WTC11 (cell line): ENCODE measurements around the gene ZGLP1. TPM values are rescaled to one million over a fixed set of nuclear protein-coding genes. Genes with fewer than 3 reads are reported as not detected.
A peak's percentile ranks its signal among the peaks of the same experiment; 100 is the strongest.

Source experiments
- ATAC-seq: fragments of 200-7000 bp; cut with Tn5 transposase; 2 replicates; pipeline ENCODE4 v1.10.0; 2021; ENCODE audit warnings: mild to moderate bottlenecking, moderate library complexity
- CTCF ChIA-PET: fragments of 300-600 bp; sonication (Branson Sonifier 250); formaldehyde crosslinking; loops from one replicate; lab custom pipeline; 2021; ENCODE audit warnings: antibody characterized with exemption; lab: Charles Lee
- POLR2A ChIA-PET: fragments of 350-600 bp; sonication (Branson Sonifier 250); formaldehyde crosslinking; loops from one replicate; lab custom pipeline; 2021; ENCODE audit warnings: antibody characterized with exemption; lab: Charles Lee
- DNase-seq: peaks from one replicate; pipeline ENCODE4 v3.0.0; 2021; ENCODE audit warnings: low spot score
- H3K27ac Mint-ChIP-seq: 2 replicates; pipeline ENCODE4 v1.8.0; 2021; ENCODE audit warnings: mixed read lengths
- H3K27me3 Mint-ChIP-seq: 2 replicates; pipeline ENCODE4 v1.8.0; 2021; ENCODE audit warnings: low read depth, mild to moderate bottlenecking, moderate library complexity, mixed read lengths
- H3K36me3 Mint-ChIP-seq: 2 replicates; pipeline ENCODE4 v1.8.0; 2021; ENCODE audit warnings: mixed read lengths
- H3K4me1 Mint-ChIP-seq: 2 replicates; pipeline ENCODE4 v1.8.0; 2022; ENCODE audit warnings: mixed read lengths
- H3K4me3 Mint-ChIP-seq: 2 replicates; pipeline ENCODE4 v1.8.0; 2021; ENCODE audit warnings: mild to moderate bottlenecking, moderate library complexity, mixed read lengths
- H3K9me3 Mint-ChIP-seq: 2 replicates; pipeline ENCODE4 v1.8.0; 2021; ENCODE audit warnings: mixed read lengths
- ARID4B ChIP-seq: sonication (generic); formaldehyde crosslinking; IDR thresholded peaks from 2 replicates; pipeline ENCODE4 v1.8.0; 2023; ENCODE audit warnings: missing genetic modification reagents, mild to moderate bottlenecking, borderline replicate concordance
- ATF1 ChIP-seq: sonication (generic); formaldehyde crosslinking; IDR thresholded peaks from 2 replicates; pipeline ENCODE4 v1.8.1; 2023; ENCODE audit warnings: mild to moderate bottlenecking, moderate library complexity, missing genetic modification reagents
- E2F1 ChIP-seq: sonication (generic); formaldehyde crosslinking; IDR thresholded peaks from 2 replicates; pipeline ENCODE4 v1.8.0; 2022; ENCODE audit warnings: mild to moderate bottlenecking, missing genetic modification reagents
- ELF4 ChIP-seq: sonication (generic); formaldehyde crosslinking; IDR thresholded peaks from 2 replicates; pipeline ENCODE4 v1.8.1; 2022; ENCODE audit warnings: low read depth, mild to moderate bottlenecking, moderate library complexity, missing genetic modification reagents
- EMX1 ChIP-seq: fragments of 250-450 bp; sonication (Bioruptor Pico); IDR thresholded peaks from 2 replicates; pipeline ENCODE4 v1.8.0; 2021; ENCODE audit warnings: mild to moderate bottlenecking
- HMGXB4 ChIP-seq: sonication (generic); formaldehyde crosslinking; IDR thresholded peaks from 2 replicates; pipeline ENCODE4 v1.8.1; 2023; ENCODE audit warnings: mild to moderate bottlenecking, moderate library complexity, missing genetic modification reagents
- IRF2 ChIP-seq: sonication (generic); formaldehyde crosslinking; IDR thresholded peaks from 2 replicates; pipeline ENCODE4 v1.8.0; 2022; ENCODE audit warnings: low read depth, missing genetic modification reagents, borderline replicate concordance
- JAZF1 ChIP-seq: fragments of 250-450 bp; sonication (Bioruptor Pico); IDR thresholded peaks from 2 replicates; pipeline ENCODE4 v1.9.0; 2021; ENCODE audit warnings: moderate library complexity, mild to moderate bottlenecking, inconsistent platforms
- MLX ChIP-seq: sonication (generic); formaldehyde crosslinking; IDR thresholded peaks from 2 replicates; pipeline ENCODE4 v1.8.1; 2023; ENCODE audit warnings: mild to moderate bottlenecking, missing genetic modification reagents, moderate library complexity
- NR3C1 ChIP-seq: sonication (generic); formaldehyde crosslinking; conservative IDR thresholded peaks from 2 replicates; pipeline ENCODE4 v1.8.1; 2023; ENCODE audit warnings: low read depth, mild to moderate bottlenecking, missing genetic modification reagents
- PRDM15 ChIP-seq: sonication (generic); formaldehyde crosslinking; IDR thresholded peaks from 2 replicates; pipeline ENCODE4 v1.8.0; 2022; ENCODE audit warnings: missing genetic modification reagents
- PREB ChIP-seq: sonication (generic); formaldehyde crosslinking; IDR thresholded peaks from 2 replicates; pipeline ENCODE4 v1.8.1; 2022; ENCODE audit warnings: mild to moderate bottlenecking, missing genetic modification reagents, moderate library complexity, borderline replicate concordance
- USF1 ChIP-seq: sonication (generic); formaldehyde crosslinking; IDR thresholded peaks from 2 replicates; pipeline ENCODE4 v1.8.0; 2022; ENCODE audit warnings: mild to moderate bottlenecking, missing genetic modification reagents
- ZNF121 ChIP-seq: sonication (generic); formaldehyde crosslinking; IDR thresholded peaks from 2 replicates; pipeline ENCODE4 v1.8.0; 2023; ENCODE audit warnings: missing genetic modification reagents
- ZNF138 ChIP-seq: sonication (generic); formaldehyde crosslinking; conservative IDR thresholded peaks from 2 replicates; pipeline ENCODE4 v1.8.1; 2022; ENCODE audit warnings: mild to moderate bottlenecking, moderate library complexity, missing genetic modification reagents
- ZNF425 ChIP-seq: fragments of 250-450 bp; sonication (Bioruptor Pico); conservative IDR thresholded peaks from 2 replicates; pipeline ENCODE4 v1.9.0; 2021; ENCODE audit warnings: mild to moderate bottlenecking
- ZNF512 ChIP-seq: sonication (generic); formaldehyde crosslinking; IDR thresholded peaks from 2 replicates; pipeline ENCODE4 v1.8.1; 2022; ENCODE audit warnings: missing genetic modification reagents, borderline replicate concordance
- total RNA-seq: library from RNA; stranded (reverse); gene quantifications from 3 replicates; pipeline ENCODE4 v1.2.3, GENCODE V29; 2021

ZGLP1 gene
- total RNA-seq, 1 experiment from 2014 or later, result 5.9 TPM

- ChIA-PET POLR2A (no interaction called here), CTCF (interaction anchor here (1.3 to 2.8 kb wide), 5 partner anchors 19 to 75 kb away, joined by 3 to 11 read pairs (median 7); partner anchors contain the start of gene ICAM1)
- Mint-ChIP-seq H3K4me1 (peaks cover 13% of the 10 kb centered on the region), H3K36me3 (peaks cover 13% of the 10 kb centered on the region), H3K9me3 (no peaks in the 10 kb centered on the region), H3K4me3 (peak within 1 kb of the TSS; percentile 92), H3K27me3 (no peaks in the 10 kb centered on the region), H3K27ac (peak within 1 kb of the TSS; percentile 95)
- DNase-seq (peak; percentile 92), ATAC-seq (peak; percentile 84)
- TF ChIP-seq PREB (CRISPR knock-in tag) (no peak), IRF2 (no peak), EMX1 (CRISPR knock-in tag) (no peak; the same call in 1 of the 2 replicates), ARID4B (CRISPR knock-in tag) (0 out of 2 replicates have a peak, but pooled peaks have one; percentile 25), ZNF425 (CRISPR knock-in tag) (no peak), USF1 (CRISPR knock-in tag) (peak; percentile 98), ZNF512 (no peak), E2F1 (CRISPR knock-in tag) (no peak), ELF4 (CRISPR knock-in tag) (no peak), ZNF121 (CRISPR knock-in tag) (no peak), NR3C1 (CRISPR knock-in tag) (no peak), ZNF138 (CRISPR knock-in tag) (no peak), JAZF1 (no peak), PRDM15 (CRISPR knock-in tag) (no peak), HMGXB4 (CRISPR knock-in tag) (peak; percentile 78), MLX (no peak), ATF1 (no peak)
Measured at GRCh38 chr19:10315335-10316214, 6.0 kb upstream of the ZGLP1 start, which contains the start of gene FDX2. TSS of gene FDX2 (minus strand) at chr19:10316015. CDS start at chr19:10315996, 19 bp downstream.
